Esophagus (tissue), 2 donors: ENCODE data around the gene CTBP2. TPM values are rescaled to one million over a fixed set of nuclear protein-coding genes. Genes with fewer than 3 reads are reported as not detected.

ENCODE experiments used
- H3K27ac ChIP-seq, 2 donors: one replicate each; pipeline ENCODE4 v1.5.1; 2013; ENCODE audit warnings: low read depth in 2 of 2, mild to moderate bottlenecking in 2 of 2, inconsistent platforms in 1 of 2, low read length in 1 of 2, moderate library complexity in 1 of 2
- H3K27me3 ChIP-seq, 2 donors: one replicate each; pipeline ENCODE4 v1.6.1; 2013; ENCODE audit warnings: low read length in 2 of 2, control low read depth in 1 of 2, mild to moderate bottlenecking in 1 of 2; ENCODE audit not compliant: insufficient read depth in 2 of 2, control insufficient read depth in 1 of 2
- H3K36me3 ChIP-seq, 2 donors: one replicate each; pipeline ENCODE4 v1.6.1; 2013; ENCODE audit warnings: low read length in 1 of 2; ENCODE audit not compliant: control insufficient read depth in 2 of 2, insufficient read depth in 2 of 2
- H3K4me1 ChIP-seq, 2 donors: one replicate each; pipeline ENCODE4 v1.6.1; 2013; ENCODE audit warnings: low read length in 1 of 2; ENCODE audit not compliant: control insufficient read depth in 2 of 2, insufficient read depth in 2 of 2
- H3K4me3 ChIP-seq, 2 donors: one replicate each; pipeline ENCODE4 v1.5.1; 2013; ENCODE audit warnings: low read length in 2 of 2, mild to moderate bottlenecking in 2 of 2, low read depth in 1 of 2, moderate library complexity in 1 of 2
- H3K9me3 ChIP-seq, 2 donors: one replicate each; pipeline ENCODE4 v1.6.1; 2013; ENCODE audit warnings: mild to moderate bottlenecking in 2 of 2, low read depth in 1 of 2, low read length in 1 of 2, moderate library complexity in 1 of 2; ENCODE audit not compliant: control insufficient read depth in 2 of 2, insufficient read depth in 1 of 2
- WGBS, 2 donors: extraction: QIAGEN DNeasy Blood & Tissue Kit; methylation state at CpG; one replicate each; pipeline ENCODE4 v1.1.7; 2013; 5-methylcytosine and 5-hydroxymethylcytosine counted together
- polyA plus RNA-seq, 2 donors: library from polyadenylated mRNA; stranded (reverse); fragments of 200-250 nt; gene quantifications; one replicate each; pipeline ENCODE4 v1.2.3, GENCODE V29; 2013
- donor health status: healthy with polysubstance abuse.
- donor health status: Bipolar disorder and iron deficiency.

The CTBP2 gene
- polyA plus RNA-seq, 2 donors: 15.4 to 33.3 TPM

GRCh38 chr10:125050383-125050782 lies 110.0 kb downstream of the CTBP2 start:
- 81 to 82% methylated on average over 14 of the region's 14 CpGs for WGBS, 2 donors
- Histone ChIP-seq H3K27ac (no peak overlapping the region), H3K27me3 (no peaks in the 10 kb centered on the region), H3K4me1 (peaks cover 8% of the 10 kb centered on the region in 2 donors), H3K4me3 (no peak overlapping the region), H3K9me3 (no peaks in the 10 kb centered on the region), H3K36me3 (peaks cover 0 to 5% of the 10 kb centered on the region in 2 donors)

- Histone ChIP-seq H3K9me3 (no peaks in the 10 kb centered on the region), H3K27me3 (no peaks in the 10 kb centered on the region), H3K4me3 (no peak overlapping the region), H3K4me1 (peaks cover 8 to 10% of the 10 kb centered on the region in 2 donors), H3K27ac (peak overlapping the region in 1 of 2 donors; percentile 23), H3K36me3 (peaks cover 0 to 5% of the 10 kb centered on the region in 2 donors)
- 63 to 70% methylated on average over 16 of the region's 16 CpGs for WGBS, 2 donors
Measured at GRCh38 chr10:125049216-125049881, 111.0 kb downstream of the CTBP2 start.

GRCh38 chr10:125048094-125048864 lies 112.1 kb downstream of the CTBP2 start:
- 56 to 58% methylated on average over 16 of the region's 16 CpGs for WGBS, 2 donors
- peaks cover 8 to 12% of the 10 kb centered on the region in 2 donors for H3K4me1 ChIP-seq

GRCh38 chr10:125043841-125044658 lies 116.3 kb downstream of the CTBP2 start:
- Histone ChIP-seq H3K36me3 (peaks cover 0 to 1% of the 10 kb centered on the region in 2 donors), H3K27ac (no peak overlapping the region), H3K9me3 (no peaks in the 10 kb centered on the region), H3K4me1 (peaks cover 7% of the 10 kb centered on the region in 2 donors), H3K27me3 (no peaks in the 10 kb centered on the region), H3K4me3 (no peak overlapping the region)
- 78 to 81% methylated on average over 17 of the region's 17 CpGs for WGBS, 2 donors

More at GRCh38 chr10:125048094-125048864, 112.1 kb downstream of the CTBP2 start:
- Histone ChIP-seq H3K27ac (peak overlapping the region in 1 of 2 donors; percentile 16), H3K27me3 (no peaks in the 10 kb centered on the region), H3K9me3 (no peaks in the 10 kb centered on the region), H3K4me3 (no peak overlapping the region), H3K36me3 (peaks cover 0 to 6% of the 10 kb centered on the region in 2 donors)

GRCh38 chr10:125041856-125042506 lies 118.4 kb downstream of the CTBP2 start:
- no peaks in the 10 kb centered on the region for H3K27me3 ChIP-seq
- H3K4me1 ChIP-seq: peaks cover 6 to 9% of the 10 kb centered on the region in 2 donors
- H3K4me3 ChIP-seq: no peak overlapping the region
- WGBS, 2 donors: 82 to 83% methylated on average over 9 of the region's 9 CpGs
- H3K27ac ChIP-seq: no peak overlapping the region
- H3K36me3 ChIP-seq: peaks cover 0 to 1% of the 10 kb centered on the region in 2 donors
- H3K9me3 ChIP-seq: no peaks in the 10 kb centered on the region

- Histone ChIP-seq H3K4me1 (peaks cover 6 to 7% of the 10 kb centered on the region in 2 donors), H3K9me3 (no peaks in the 10 kb centered on the region), H3K27ac (no peak overlapping the region), H3K36me3 (peaks cover 0 to 1% of the 10 kb centered on the region in 2 donors), H3K27me3 (no peaks in the 10 kb centered on the region), H3K4me3 (no peak overlapping the region)
- WGBS, 2 donors: 66 to 73% methylated on average over 15 of the region's 15 CpGs
Measured at GRCh38 chr10:125039354-125039769, 121.0 kb downstream of the CTBP2 start.

GRCh38 chr10:125038637-125039036 lies 121.7 kb downstream of the CTBP2 start:
- H3K4me1 ChIP-seq: peaks cover 5 to 6% of the 10 kb centered on the region in 2 donors
- WGBS, 2 donors: 63 to 71% methylated on average over 8 of the region's 8 CpGs
- H3K27me3 ChIP-seq: no peaks in the 10 kb centered on the region

GRCh38 chr10:125037145-125037877 lies 123.1 kb downstream of the CTBP2 start:
- H3K4me1 ChIP-seq: peaks cover 5 to 6% of the 10 kb centered on the region in 2 donors
- H3K27ac ChIP-seq: no peak overlapping the region
- H3K27me3 ChIP-seq: no peaks in the 10 kb centered on the region
- H3K9me3 ChIP-seq: no peaks in the 10 kb centered on the region
- no peaks in the 10 kb centered on the region for H3K36me3 ChIP-seq
- 71 to 74% methylated on average over 8 of the region's 8 CpGs for WGBS, 2 donors
- H3K4me3 ChIP-seq: no peak overlapping the region

More at GRCh38 chr10:125038637-125039036, 121.7 kb downstream of the CTBP2 start:
- Histone ChIP-seq H3K9me3 (no peaks in the 10 kb centered on the region), H3K36me3 (no peaks in the 10 kb centered on the region), H3K4me3 (no peak overlapping the region), H3K27ac (no peak overlapping the region)
